ENCODE results near the gene CNNM3. TPM values are rescaled to one million over a fixed set of nuclear protein-coding genes. Genes with fewer than 3 reads are reported as not detected.

The CNNM3 gene
- total and polyA plus RNA-seq, 4 donors = 7.2 to 31.4 (median 14.6) TPM

DNA sequence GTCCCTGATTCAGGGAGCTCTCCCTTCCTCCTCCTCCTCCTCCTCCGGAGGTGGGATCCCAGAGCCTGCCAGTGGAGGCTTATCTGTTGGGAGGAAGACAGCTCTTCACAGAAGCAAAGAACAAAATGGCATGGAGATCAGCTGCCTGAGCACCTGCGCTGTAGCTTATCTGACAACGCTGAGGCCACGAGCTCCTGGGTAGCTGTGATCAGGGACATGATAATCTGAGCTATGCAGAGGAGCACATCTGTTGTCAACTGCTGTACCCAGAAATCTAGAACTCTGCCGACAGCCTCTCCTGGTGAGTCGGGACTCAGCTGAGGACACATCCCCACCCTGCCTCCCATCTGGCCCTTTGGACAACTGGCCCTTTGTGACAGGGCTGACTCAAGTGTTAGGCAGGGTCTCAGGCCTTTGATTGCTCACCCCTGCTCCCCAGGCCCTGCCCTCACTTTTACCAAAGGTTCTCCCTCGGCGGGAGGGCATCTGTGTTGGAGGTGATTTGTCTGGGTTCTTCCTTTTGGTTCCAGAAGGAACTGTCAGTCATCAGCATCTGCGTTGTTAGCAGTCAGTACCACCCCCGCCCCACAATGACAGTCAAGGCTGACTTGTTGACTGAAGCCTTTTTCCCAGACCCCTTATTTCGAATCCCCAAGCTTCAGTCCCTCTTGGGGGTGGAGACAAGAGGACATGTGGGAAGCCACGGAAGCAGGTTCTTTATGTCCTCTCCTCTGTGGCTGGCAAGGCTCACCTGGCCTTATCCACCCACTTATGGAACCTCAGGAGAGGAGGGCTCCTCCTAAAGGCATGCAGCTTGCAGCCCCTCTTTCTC lies 5.9 kb upstream of the CNNM3 start:
- Histone ChIP-seq H3K27me3 (ENCODE audit: control insufficient read depth in 3 of 3, insufficient read depth in 3 of 3, low read length in 2 of 3) (no peaks in the 10 kb centered on the region), H3K4me1 (ENCODE audit: control insufficient read depth in 5 of 5, insufficient read depth in 5 of 5, low read length in 5 of 5) (peaks cover 3 to 13% (median 6%) of the 10 kb centered on the region in 5 donors), H3K9ac (ENCODE audit: insufficient read depth in 1 of 2, low read length in 2 of 2) (no peak overlapping the region), H3K9me3 (ENCODE audit: control insufficient read depth in 4 of 4, insufficient read depth in 3 of 4, low read length in 3 of 4) (no peaks in the 10 kb centered on the region), H3K36me3 (ENCODE audit: control insufficient read depth in 4 of 4, insufficient read depth in 4 of 4, low read length in 4 of 4) (peaks cover 0 to 12% (median 9%) of the 10 kb centered on the region in 4 donors), H3K4me3 (no peak overlapping the region), H3K27ac (ENCODE audit: low read depth in 1 of 2, low read length in 1 of 2) (no peak overlapping the region)
- 89 to 93% methylated on average over 12 of the region's 12 CpGs for WGBS, 2 donors
- ATAC-seq (ENCODE audit: insufficient read depth, low FRiP score) = no peak
- no peak for DNase-seq
- TF ChIP-seq, protein P1, sequence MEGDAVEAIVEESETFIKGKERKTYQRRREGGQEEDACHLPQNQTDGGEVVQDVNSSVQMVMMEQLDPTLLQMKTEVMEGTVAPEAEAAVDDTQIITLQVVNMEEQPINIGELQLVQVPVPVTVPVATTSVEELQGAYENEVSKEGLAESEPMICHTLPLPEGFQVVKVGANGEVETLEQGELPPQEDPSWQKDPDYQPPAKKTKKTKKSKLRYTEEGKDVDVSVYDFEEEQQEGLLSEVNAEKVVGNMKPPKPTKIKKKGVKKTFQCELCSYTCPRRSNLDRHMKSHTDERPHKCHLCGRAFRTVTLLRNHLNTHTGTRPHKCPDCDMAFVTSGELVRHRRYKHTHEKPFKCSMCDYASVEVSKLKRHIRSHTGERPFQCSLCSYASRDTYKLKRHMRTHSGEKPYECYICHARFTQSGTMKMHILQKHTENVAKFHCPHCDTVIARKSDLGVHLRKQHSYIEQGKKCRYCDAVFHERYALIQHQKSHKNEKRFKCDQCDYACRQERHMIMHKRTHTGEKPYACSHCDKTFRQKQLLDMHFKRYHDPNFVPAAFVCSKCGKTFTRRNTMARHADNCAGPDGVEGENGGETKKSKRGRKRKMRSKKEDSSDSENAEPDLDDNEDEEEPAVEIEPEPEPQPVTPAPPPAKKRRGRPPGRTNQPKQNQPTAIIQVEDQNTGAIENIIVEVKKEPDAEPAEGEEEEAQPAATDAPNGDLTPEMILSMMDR (IDR thresholded peaks at IDR 0.05; ENCODE audit: control extremely low read depth, extremely low read depth) = no peak

DNA sequence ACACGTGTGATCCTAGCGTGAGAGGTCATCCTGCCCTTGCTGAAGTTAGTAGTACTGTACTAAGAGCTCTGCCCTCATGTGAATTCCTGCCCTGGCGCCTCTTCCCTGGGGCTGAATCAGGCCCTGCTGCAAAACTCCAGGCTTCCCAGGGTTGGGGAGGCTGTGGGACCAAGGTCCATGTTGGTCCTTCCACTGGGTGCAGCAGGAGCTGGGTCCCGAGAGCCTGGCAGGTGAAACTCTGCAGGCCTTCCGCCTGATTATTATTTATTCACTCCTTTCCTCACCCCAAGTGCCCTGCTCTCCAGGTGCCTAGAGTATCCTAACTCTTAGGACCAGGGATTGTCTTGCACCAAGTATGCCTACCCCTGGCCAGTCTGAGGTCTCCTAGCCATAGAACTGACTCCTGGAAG lies 5.3 kb upstream of the CNNM3 start:
- H3K9ac ChIP-seq (ENCODE audit: insufficient read depth in 1 of 2, low read length in 2 of 2) = no peak overlapping the region
- peak overlapping the region in 1 of 2 donors; percentile 37 for H3K27ac ChIP-seq (ENCODE audit: low read depth in 1 of 2, low read length in 1 of 2)
- ATAC-seq (ENCODE audit: insufficient read depth, low FRiP score) (no peak), DNase-seq (no peak)
- H3K27me3 ChIP-seq (ENCODE audit: control insufficient read depth in 3 of 3, insufficient read depth in 3 of 3, low read length in 2 of 3) = no peaks in the 10 kb centered on the region
- peaks cover 0 to 12% (median 9%) of the 10 kb centered on the region in 4 donors for H3K36me3 ChIP-seq (ENCODE audit: control insufficient read depth in 4 of 4, insufficient read depth in 4 of 4, low read length in 4 of 4)
- no peak overlapping the region for H3K4me3 ChIP-seq
- TF ChIP-seq, protein P1 (IDR thresholded peaks at IDR 0.05; ENCODE audit: control extremely low read depth, extremely low read depth) = no peak
- H3K9me3 ChIP-seq (ENCODE audit: control insufficient read depth in 4 of 4, insufficient read depth in 3 of 4, low read length in 3 of 4) = no peaks in the 10 kb centered on the region
- 83 to 96% methylated on average over 5 of the region's 5 CpGs for WGBS, 2 donors
- peaks cover 3 to 13% (median 7%) of the 10 kb centered on the region in 5 donors for H3K4me1 ChIP-seq (ENCODE audit: control insufficient read depth in 5 of 5, insufficient read depth in 5 of 5, low read length in 5 of 5)

DNA sequence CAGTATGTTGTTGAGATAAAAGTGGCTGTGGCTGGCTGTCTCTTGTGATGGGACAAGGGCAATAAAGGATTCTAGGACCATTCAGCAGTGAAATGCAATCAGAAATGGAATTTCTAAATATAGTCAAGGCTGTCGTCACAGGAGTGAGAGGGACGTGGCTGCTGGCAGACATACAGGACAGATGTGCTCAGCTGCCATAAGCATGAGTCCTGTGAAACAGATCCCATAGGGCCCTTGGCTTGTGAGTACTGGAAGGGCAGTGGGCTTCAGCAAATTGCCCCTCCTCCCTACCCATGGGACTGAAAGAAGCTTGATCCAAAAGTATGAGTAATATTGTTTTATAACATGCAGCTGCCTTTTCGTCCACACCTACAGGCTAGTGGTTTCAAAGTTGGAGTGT lies 4.2 kb upstream of the CNNM3 start:
- Histone ChIP-seq H3K4me1 (ENCODE audit: control insufficient read depth in 5 of 5, insufficient read depth in 5 of 5, low read length in 5 of 5) (peaks cover 3 to 13% (median 8%) of the 10 kb centered on the region in 5 donors), H3K36me3 (ENCODE audit: control insufficient read depth in 4 of 4, insufficient read depth in 4 of 4, low read length in 4 of 4) (peaks cover 0 to 12% (median 9%) of the 10 kb centered on the region in 4 donors), H3K9ac (ENCODE audit: insufficient read depth in 1 of 2, low read length in 2 of 2) (no peak overlapping the region), H3K9me3 (ENCODE audit: control insufficient read depth in 4 of 4, insufficient read depth in 3 of 4, low read length in 3 of 4) (no peaks in the 10 kb centered on the region), H3K4me3 (no peak overlapping the region), H3K27ac (ENCODE audit: low read depth in 1 of 2, low read length in 1 of 2) (peak overlapping the region in 1 of 2 donors; percentile 70), H3K27me3 (ENCODE audit: control insufficient read depth in 3 of 3, insufficient read depth in 3 of 3, low read length in 2 of 3) (no peaks in the 10 kb centered on the region)
- TF ChIP-seq, protein P1 (IDR thresholded peaks at IDR 0.05; ENCODE audit: control extremely low read depth, extremely low read depth) = no peak
- ATAC-seq (ENCODE audit: insufficient read depth, low FRiP score) (no peak), DNase-seq (peak; percentile 71 to 85 (median 81))
- WGBS, 2 donors = 52 to 54% methylated on average over 3 of the region's 3 CpGs

Data from lung (tissue), 12 donors.